H1 (cell line): ENCODE measurements around the gene ITPKB. TPM values are rescaled to one million over a fixed set of nuclear protein-coding genes. Genes with fewer than 3 reads are reported as not detected.
A peak's percentile ranks its signal among the peaks of the same experiment; 100 is the strongest.

Experiments used
- CTCF ChIA-PET: fragments of 300-600 bp; sonication (Branson Sonifier 250); formaldehyde crosslinking; loops from one replicate; lab custom pipeline; 2021; ENCODE audit not compliant: partially characterized antibody; lab: Charles Lee
- POLR2A ChIA-PET: fragments of 300-600 bp; sonication (Branson Sonifier 250); formaldehyde crosslinking; loops from one replicate; lab custom pipeline; 2021; ENCODE audit warnings: inconsistent platforms; ENCODE audit not compliant: partially characterized antibody; lab: Charles Lee
- DNase-seq, 2 experiments: peaks; one replicate each; pipeline versions ENCODE4 v3.0.0 to v3.0.0-alpha.2; 2010 to 2022; ENCODE audit warnings: low spot score in 2 of 2, low read depth in 1 of 2, mixed read lengths in 1 of 2
- FAIRE-seq: peaks from 2 replicates; lab custom pipeline; 2011; peaks lifted over from hg19 to GRCh38; lab: Jason Lieb, UNC
- H2AFZ ChIP-seq: 2 replicates; pipeline ENCODE4 v1.8.1; 2012; ENCODE audit warnings: low read length, inconsistent platforms
- H2AK5ac ChIP-seq: 2 replicates; pipeline ENCODE4 v1.6.1; 2013; ENCODE audit warnings: low read depth, low read length
- H2BK120ac ChIP-seq: replicated peaks from 2 replicates; pipeline ENCODE3; 2013; ENCODE audit warnings: low read depth, low read length, inconsistent platforms
- H2BK12ac ChIP-seq: 2 replicates; pipeline ENCODE4 v1.6.1; 2013; ENCODE audit warnings: low read depth, low read length
- H2BK15ac ChIP-seq: 2 replicates; pipeline ENCODE4 v1.6.1; 2013; ENCODE audit warnings: low read length
- H2BK20ac ChIP-seq: 2 replicates; pipeline ENCODE4 v1.6.1; 2013; ENCODE audit warnings: low read length
- H2BK5ac ChIP-seq: 2 replicates; pipeline ENCODE4 v1.6.1; 2013; ENCODE audit warnings: low read depth, low read length
- H3K14ac ChIP-seq: 2 replicates; pipeline ENCODE4 v1.6.1; 2013; ENCODE audit warnings: inconsistent platforms; ENCODE audit not compliant: insufficient read length
- H3K18ac ChIP-seq: 2 replicates; pipeline ENCODE4 v1.6.1; 2013; ENCODE audit warnings: low read length; ENCODE audit errors: extremely low read depth
- H3K23ac ChIP-seq: 2 replicates; pipeline ENCODE4 v1.6.1; 2013; ENCODE audit warnings: inconsistent platforms; ENCODE audit not compliant: insufficient read length
- H3K23me2 ChIP-seq: 2 replicates; pipeline ENCODE4 v1.6.1; 2013; ENCODE audit warnings: low read depth, low read length
- H3K27ac ChIP-seq: 2 replicates; pipeline ENCODE4 v1.6.1; 2011; ENCODE audit warnings: low read depth, low read length, inconsistent platforms
- H3K27me3 ChIP-seq, 4 experiments: replicated peaks in 1 of 4; 1 replicate in 1 of 4; 2 replicates in 3 of 4; pipeline versions ENCODE4 v1.6.1 to v1.8.1; 2011 to 2013; ENCODE audit warnings: low read length in 3 of 4, mild to moderate bottlenecking in 3 of 4, inconsistent platforms in 2 of 4, mixed read lengths in 2 of 4, moderate library complexity in 1 of 4; ENCODE audit not compliant: control insufficient read depth in 3 of 4, insufficient read depth in 3 of 4; ENCODE audit errors: extremely low read depth in 1 of 4
- H3K36me3 ChIP-seq, 4 experiments: 2 replicates each; pipeline versions ENCODE4 v1.6.1 to v1.8.1; 2011 to 2013; ENCODE audit warnings: mild to moderate bottlenecking in 4 of 4, low read length in 3 of 4, moderate library complexity in 2 of 4, control low read depth in 1 of 4, inconsistent platforms in 1 of 4; ENCODE audit not compliant: insufficient read depth in 4 of 4, control insufficient read depth in 2 of 4
- H3K4ac ChIP-seq: replicated peaks from 2 replicates; pipeline ENCODE3; 2013; ENCODE audit warnings: low read length, low read depth, mixed read lengths, inconsistent platforms; ENCODE audit not compliant: insufficient read length
- H3K4me1 ChIP-seq, 4 experiments: replicated peaks in 1 of 4; 1 replicate in 1 of 4; 2 replicates in 3 of 4; pipeline versions ENCODE4 v1.6.1 to v1.8.1; 2011 to 2013; ENCODE audit warnings: low read length in 3 of 4, inconsistent platforms in 2 of 4, mixed read lengths in 1 of 4; ENCODE audit not compliant: insufficient read depth in 4 of 4, control insufficient read depth in 3 of 4
- H3K4me2 ChIP-seq, 2 experiments: 2 replicates each; pipeline versions ENCODE4 v1.6.1 to v1.8.1; 2011 to 2013; ENCODE audit warnings: low read depth in 2 of 2, low read length in 2 of 2, control low read depth in 1 of 2, inconsistent platforms in 1 of 2, mild to moderate bottlenecking in 1 of 2; ENCODE audit not compliant: insufficient read depth in 1 of 2
- H3K4me3 ChIP-seq, 4 experiments: fragments of 200-600, 300-600 bp in 1 of 4; sonication (generic), shearing (Covaris generic), sonication (Bioruptor Twin) in 1 of 4; 2 replicates each; pipeline versions ENCODE4 v1.5.1 to v1.8.1; 2011 to 2016; ENCODE audit warnings: low read length in 4 of 4, low read depth in 3 of 4, control low read depth in 2 of 4, inconsistent platforms in 2 of 4, mild to moderate bottlenecking in 2 of 4, mixed read lengths in 1 of 4, moderate library complexity in 1 of 4; ENCODE audit not compliant: insufficient read depth in 2 of 4; ENCODE audit errors: extremely low read depth in 1 of 4
- H3K56ac ChIP-seq: replicated peaks from 2 replicates; pipeline ENCODE3; 2013; ENCODE audit warnings: low read depth, mild to moderate bottlenecking, mixed read lengths, low read length, inconsistent platforms; ENCODE audit not compliant: insufficient read length
- H3K79me1 ChIP-seq: 2 replicates; pipeline ENCODE4 v1.6.1; 2013; ENCODE audit warnings: low read depth, low read length, control low read depth
- H3K79me2 ChIP-seq, 2 experiments: 2 replicates each; pipeline versions ENCODE4 v1.6.1 to v1.8.1; 2012 to 2013; ENCODE audit warnings: low read length in 2 of 2, mild to moderate bottlenecking in 2 of 2, inconsistent platforms in 1 of 2; ENCODE audit not compliant: insufficient read depth in 2 of 2, control insufficient read depth in 1 of 2
- H3K9ac ChIP-seq, 4 experiments: replicated peaks in 1 of 4; 1 replicate in 1 of 4; 2 replicates in 3 of 4; pipeline versions ENCODE4 v1.6.1 to v1.8.1; 2011 to 2013; ENCODE audit warnings: low read depth in 3 of 4, low read length in 3 of 4, control low read depth in 2 of 4, mild to moderate bottlenecking in 2 of 4, moderate library complexity in 2 of 4, inconsistent platforms in 1 of 4; ENCODE audit errors: extremely low read depth in 1 of 4
- H3K9me3 ChIP-seq, 2 experiments: 2 replicates each; pipeline versions ENCODE4 v1.6.1 to v1.8.1; 2012 to 2013; ENCODE audit warnings: mild to moderate bottlenecking in 2 of 2, moderate library complexity in 2 of 2, control low read depth in 1 of 2, inconsistent platforms in 1 of 2, low read depth in 1 of 2, low read length in 1 of 2, mixed read lengths in 1 of 2; ENCODE audit not compliant: insufficient read depth in 2 of 2
- H4K20me1 ChIP-seq, 2 experiments: replicated peaks in 1 of 2; 2 replicates each; pipeline versions ENCODE3 to v1.8.1; 2011 to 2013; ENCODE audit warnings: inconsistent platforms in 2 of 2, low read length in 2 of 2, mild to moderate bottlenecking in 1 of 2; ENCODE audit not compliant: insufficient read depth in 2 of 2, control insufficient read depth in 1 of 2
- H4K5ac ChIP-seq: 2 replicates; pipeline ENCODE4 v1.6.1; 2013; ENCODE audit warnings: low read length, low read depth, mixed read lengths, inconsistent platforms; ENCODE audit not compliant: insufficient read length
- H4K8ac ChIP-seq: 2 replicates; pipeline ENCODE4 v1.8.0; 2013; ENCODE audit warnings: mild to moderate bottlenecking, moderate library complexity, low read length, inconsistent platforms; ENCODE audit not compliant: insufficient read depth; ENCODE audit errors: extremely low read depth
- H4K91ac ChIP-seq: replicated peaks from 2 replicates; pipeline ENCODE3; 2013; ENCODE audit warnings: low read length, mixed read lengths, inconsistent platforms; ENCODE audit not compliant: insufficient read length
- ASH2L ChIP-seq: fragments of 200-600, 300-600 bp; sonication (generic); IDR thresholded peaks from one replicate; pipeline ENCODE4 v1.7.1; 2017; ENCODE audit warnings: low read length
- E2F6 ChIP-seq: IDR thresholded peaks from 2 replicates; pipeline ENCODE4 v1.6.1; 2012; ENCODE audit warnings: inconsistent platforms
- MAFK ChIP-seq: IDR thresholded peaks from 2 replicates; pipeline ENCODE4 v1.6.1; 2012; ENCODE audit warnings: low read depth, mild to moderate bottlenecking, improper control_type of control experiment, low read length
- MAX ChIP-seq: IDR thresholded peaks from 2 replicates; pipeline ENCODE4 v1.6.1; 2012; ENCODE audit warnings: inconsistent platforms
- PHF8 ChIP-seq: fragments of 200-600 bp; sonication (generic); conservative IDR thresholded peaks from 2 replicates; pipeline ENCODE4 v1.7.1; 2012; ENCODE audit warnings: low read depth, mild to moderate bottlenecking, inconsistent platforms, low read length, moderate library complexity
- POLR2AphosphoS5 ChIP-seq: IDR thresholded peaks from 2 replicates; pipeline ENCODE4 v1.6.1; 2011; ENCODE audit warnings: low read depth, low read length
- SP4 ChIP-seq: IDR thresholded peaks from 2 replicates; pipeline ENCODE4 v1.6.1; 2012; ENCODE audit warnings: low read length, inconsistent platforms
- YY1 ChIP-seq: IDR thresholded peaks from 2 replicates; pipeline ENCODE4 v1.6.1; 2011; ENCODE audit warnings: low read depth, mild to moderate bottlenecking, low read length
- ZNF274 ChIP-seq: IDR thresholded peaks from 2 replicates; pipeline ENCODE4 v1.7.0; 2012; ENCODE audit warnings: low read length, borderline replicate concordance; ENCODE audit errors: extremely low read depth
- WGBS, 2 experiments: shearing (Covaris generic) in 1 of 2; methylation state at CpG; one replicate each; pipeline versions ENCODE4 v1.1.6 to v1.1.7; 2013 to 2015; ENCODE audit warnings: low lambda C conversion rate in 2 of 2, mixed read lengths in 2 of 2, inconsistent platforms in 1 of 2, low coverage in 1 of 2, missing lambda C conversion rate in 1 of 2; ENCODE audit not compliant: insufficient replicate concordance in 2 of 2, insufficient coverage in 1 of 2, insufficient read length in 1 of 2; ENCODE audit errors: extremely low coverage in 1 of 2, missing lambda C conversion rate in 1 of 2; 5-methylcytosine and 5-hydroxymethylcytosine counted together
- polyA plus RNA-seq, 7 experiments: library from polyadenylated mRNA; depleted of rRNA in 3 of 7; stranded (reverse) in 5 of 7; unstranded in 2 of 7; fragments of >200 nt in 5 of 7; fragments of 200-250 nt in 2 of 7; gene quantifications; 1 replicate in 5 of 7; 2 replicates in 1 of 7; 4 replicates in 1 of 7; pipeline versions ENCODE4 v1.2.1 to v1.2.3, GENCODE V29; 2011 to 2013; ENCODE audit warnings: missing spikeins in 2 of 7, mixed read lengths in 2 of 7
- total RNA-seq: library from RNA; stranded (reverse); fragmentation: NEBNext Ultra II Directional; extraction: Animal tissue kit (Norgen Biotek cat#: 25700); gene quantifications from 2 replicates; pipeline ENCODE4 v1.2.1, GENCODE V29; 2021

The ITPKB gene
- total and polyA plus RNA-seq, 2 of the 8 experiments (the other 6 are each of a cell fraction or from before 2014, with no cell fraction given) = 1.7 to 4.8 TPM

- peak in 1 of 2 experiments; percentile 82 for DNase-seq
- H3K9ac ChIP-seq = peak overlapping the region; percentile 63 to 78 (median 76); a peak in 6 of 7 replicates
- TF ChIP-seq POLR2AphosphoS5 (peak; percentile 40), YY1 (peak; percentile 58; the same call in 1 of the 2 replicates), PHF8 (peak; percentile 76), MAX (peak; percentile 91), ASH2L (peak; percentile 67), MAFK (no peak), SP4 (no peak; the same call in 1 of the 2 replicates), ZNF274 (no peak), E2F6 (peak; percentile 72)
Observed at GRCh38 chr1:226702957-226703831, 35.9 kb downstream of the ITPKB start.

More at GRCh38 chr1:226702957-226703831, 35.9 kb downstream of the ITPKB start:
- Histone ChIP-seq H3K9me3 (no peaks in the 10 kb centered on the region), H4K8ac (peak overlapping the region; percentile 92; the same call in 1 of the 2 replicates), H2BK20ac (no peak overlapping the region), H2AFZ (peak overlapping the region; percentile 96), H3K27me3 (no peaks in the 10 kb centered on the region), H3K23me2 (no peaks in the 10 kb centered on the region; the same call in 1 of the 2 replicates), H3K79me2 (no peaks in the 10 kb centered on the region), H2BK12ac (peak overlapping the region; percentile 96; the same call in 1 of the 2 replicates), H4K91ac (no peak overlapping the region), H2BK120ac (no peak overlapping the region), H3K79me1 (no peaks in the 10 kb centered on the region), H3K4me2 (peak overlapping the region; percentile 57 to 75), H3K36me3 (no peaks in the 10 kb centered on the region), H3K14ac (no peak overlapping the region), H3K4ac (peak overlapping the region; percentile 78), H3K18ac (peak overlapping the region; percentile 75), H2AK5ac (no peak overlapping the region), H3K56ac (peak overlapping the region; percentile 67), H3K4me1 (peaks cover 4 to 11% (median 7%) of the 10 kb centered on the region in 4 experiments; a peak in 4 of 7 replicates), H3K4me3 (peak overlapping the region; percentile 33 to 64 (median 42); a peak in 7 of 8 replicates), H3K27ac (peak overlapping the region; percentile 61; the same call in 1 of the 2 replicates), H3K23ac (no peak overlapping the region), H4K20me1 (no peaks in the 10 kb centered on the region), H2BK15ac (no peak overlapping the region; the same call in 1 of the 2 replicates), H2BK5ac (peak overlapping the region; percentile 88; the same call in 1 of the 2 replicates), H4K5ac (peak overlapping the region; percentile 84)
- ChIA-PET POLR2A (interaction anchor here (0.7 to 1.6 kb wide), 5 partner anchors 11 to 48 kb away, joined by 3 to 5 read pairs (median 4); no protein-coding TSS in a partner anchor), CTCF (interaction anchor here (0.7 to 3.4 kb wide), 4 partner anchors 9 to 77 kb away, joined by 3 to 14 read pairs (median 3); no protein-coding TSS in a partner anchor)
- no peak for FAIRE-seq
- WGBS, 2 experiments = 8% methylated on average over 41 of the region's 62 CpGs; no CpG with 5 or more reads in 1 of the 2 experiments
